Measurements from ENCODE around the gene ASB18.

DNA sequence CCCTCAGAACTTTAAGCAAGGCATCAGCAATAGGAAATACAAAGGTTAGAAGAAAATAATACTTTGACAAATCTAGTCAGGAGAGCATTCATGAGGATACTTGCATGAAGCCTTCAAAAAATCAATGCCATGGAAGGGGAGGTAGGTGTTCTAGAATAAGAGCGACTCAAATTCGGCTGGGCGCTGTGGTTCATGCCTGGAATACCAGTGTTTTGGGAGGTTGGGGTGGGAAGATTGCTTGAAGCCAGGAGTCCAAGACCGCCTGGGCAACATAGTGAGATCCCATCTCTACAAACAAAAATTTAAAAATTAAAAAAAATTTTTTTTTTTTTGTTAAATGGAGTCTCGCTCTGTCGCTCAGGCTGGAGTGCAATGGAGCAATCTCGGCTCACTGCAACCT lies 117.8 kb downstream of the ASB18 start:
- TF ChIP-seq POLR2AphosphoS5 (IDR thresholded peaks at IDR 0.05; ENCODE audit: low read depth, low read length), result no peak
- no peak for TF ChIP-seq TAF1 (IDR thresholded peaks at IDR 0.05; ENCODE audit: borderline replicate concordance, insufficient read depth, low read length)
- TF ChIP-seq SIN3A (IDR thresholded peaks at IDR 0.05; ENCODE audit: borderline replicate concordance, insufficient read depth, low read length), result no peak
- TF ChIP-seq FOXP2 (optimal IDR thresholded peaks at IDR 0.05; ENCODE audit: borderline replicate concordance, extremely low read depth, extremely low read length, insufficient read depth), result no peak
